K562 (cell line): ENCODE data around the gene FOXS1. TPM values are rescaled to one million over a fixed set of nuclear protein-coding genes. Genes with fewer than 3 reads are reported as not detected.

Experiments
- ARHGAP35 ChIP-seq: fragments of 450-650 bp; IDR thresholded peaks from 2 replicates; pipeline ENCODE4 v1.6.1; 2018; ENCODE audit not compliant: partially characterized antibody
- ARID3B ChIP-seq: fragments of 250-450 bp; sonication (Bioruptor Pico); IDR thresholded peaks from 2 replicates; pipeline ENCODE4 v1.4.0; 2020; ENCODE audit warnings: borderline replicate concordance
- ATF7 ChIP-seq: fragments of 450-650 bp; IDR thresholded peaks from 2 replicates; pipeline ENCODE4 v1.7.1; 2014; ENCODE audit warnings: mild to moderate bottlenecking, moderate library complexity
- CBFA2T3 ChIP-seq: fragments of 450-650 bp; IDR thresholded peaks from 2 replicates; pipeline ENCODE4 v1.6.1; 2017
- CC2D1A ChIP-seq: fragments of 450-650 bp; IDR thresholded peaks from 2 replicates; pipeline ENCODE4 v1.6.1; 2017; ENCODE audit warnings: mild to moderate bottlenecking
- CLOCK ChIP-seq: fragments of 250-450 bp; sonication (Bioruptor Pico); IDR thresholded peaks from 2 replicates; pipeline ENCODE4 v1.4.0; 2020; ENCODE audit warnings: mild to moderate bottlenecking, moderate library complexity, borderline replicate concordance
- CREB5 ChIP-seq: fragments of 250-450 bp; sonication (Bioruptor Pico); IDR thresholded peaks from 2 replicates; pipeline ENCODE4 v1.5.0; 2020; ENCODE audit warnings: mild to moderate bottlenecking
- DEAF1 ChIP-seq: fragments of 450-650 bp; formaldehyde crosslinking; IDR thresholded peaks from 2 replicates; pipeline ENCODE4 v1.4.0; 2020; ENCODE audit warnings: mild to moderate bottlenecking, moderate library complexity
- DNMT1 ChIP-seq: fragments of 450-650 bp; IDR thresholded peaks from 2 replicates; pipeline ENCODE4 v1.6.1; 2016; ENCODE audit warnings: antibody characterized with exemption, mild to moderate bottlenecking
- HDAC1 ChIP-seq, 2 experiments: fragments of 450-650 bp; IDR thresholded peaks; 2 replicates each; pipeline ENCODE4 v1.6.1; 2016 to 2017; ENCODE audit warnings: inconsistent platforms in 1 of 2, mild to moderate bottlenecking in 1 of 2, moderate library complexity in 1 of 2
- HSF4 ChIP-seq: fragments of 250-450 bp; sonication (Bioruptor Pico); IDR thresholded peaks from 2 replicates; pipeline ENCODE4 v2.1.2; 2022; ENCODE audit warnings: mild to moderate bottlenecking, moderate library complexity, borderline replicate concordance
- KLF6 ChIP-seq: fragments of 250-450 bp; sonication (Bioruptor Pico); IDR thresholded peaks from 2 replicates; pipeline ENCODE4 v1.4.0; 2020; ENCODE audit warnings: mild to moderate bottlenecking, moderate library complexity, borderline replicate concordance
- POLR3A ChIP-seq: IDR thresholded peaks from 2 replicates; pipeline ENCODE4 v1.6.1; 2011; ENCODE audit warnings: borderline replicate concordance, mild to moderate bottlenecking, moderate library complexity; ENCODE audit not compliant: insufficient read length, insufficient read depth; ENCODE audit errors: extremely low read depth
- SIN3B ChIP-seq: fragments of 450-650 bp; IDR thresholded peaks from 2 replicates; pipeline ENCODE4 v1.6.1; 2017; ENCODE audit warnings: low read depth, mild to moderate bottlenecking, moderate library complexity
- SIRT6 ChIP-seq: IDR thresholded peaks from one replicate; pipeline ENCODE4 v1.6.1; 2012; ENCODE audit warnings: low read depth, mild to moderate bottlenecking, control low read depth, inconsistent platforms, low read length, moderate library complexity
- SOX6 ChIP-seq: fragments of 450-650 bp; IDR thresholded peaks from 2 replicates; pipeline ENCODE4 v1.6.1; 2014; ENCODE audit warnings: mild to moderate bottlenecking
- ZNF655 ChIP-seq: fragments of 250-450 bp; sonication (Bioruptor Pico); IDR thresholded peaks from 2 replicates; pipeline ENCODE4 v1.5.0; 2021
- polyA plus RNA-seq, 8 experiments: library from polyadenylated mRNA; depleted of rRNA in 4 of 8; stranded (reverse) in 5 of 8; unstranded in 3 of 8; fragments of >200 nt; fragmentation: Nextera tagmentation in 2 of 8; fragmentation: Illumina TruSeq in 1 of 8; extraction: Ambion mirVana in 2 of 8; extraction: Trizol in 1 of 8; gene quantifications; 2 replicates each; pipeline versions ENCODE4 v1.2.1 to v1.2.3, GENCODE V29; 2011 to 2014; ENCODE audit warnings: inconsistent platforms in 1 of 8, missing spikeins in 1 of 8
- total RNA-seq, 7 experiments: library from RNA; depleted of rRNA in 6 of 7; stranded (reverse); fragments of >200 nt in 6 of 7; fragmentation: Illumina TruSeq in 2 of 7; extraction: Trizol in 2 of 7; gene quantifications; 2 replicates each; pipeline versions ENCODE4 v1.2.1 to v1.2.3, GENCODE V29; 2011 to 2021; ENCODE audit warnings: low replicate concordance in 1 of 7

The FOXS1 gene
- total and polyA plus RNA-seq, 9 of the 15 experiments (the other 6 are each of a cell fraction or from before 2014, with no cell fraction given), result not detected

- TF ChIP-seq CREB5 (no peak), HDAC1 (IDR thresholded peaks at IDR 0.05) (peak in 1 of 2 experiments; percentile 63; a peak in 2 of 4 replicates), SOX6 (0 out of 2 replicates have a peak, but pooled peaks have one; percentile 35), ARHGAP35 (no peak), ARID3B (CRISPR knock-in tag) (no peak), KLF6 (CRISPR knock-in tag) (no peak), POLR3A (no peak), SIRT6 (no peak), CC2D1A (no peak), SIN3B (no peak), CLOCK (no peak), DNMT1 (no peak), HSF4 (CRISPR knock-in tag) (no peak), DEAF1 (CRISPR knock-in tag) (no peak), CBFA2T3 (peak; percentile 71), ZNF655 (CRISPR knock-in tag) (no peak), ATF7 (peak; percentile 76)
Observed at GRCh38 chr20:31835977-31836852, 9.2 kb downstream of the FOXS1 start (continued).
